ENCODE measurements around the gene UTP14C.

The UTP14C gene

DNA sequence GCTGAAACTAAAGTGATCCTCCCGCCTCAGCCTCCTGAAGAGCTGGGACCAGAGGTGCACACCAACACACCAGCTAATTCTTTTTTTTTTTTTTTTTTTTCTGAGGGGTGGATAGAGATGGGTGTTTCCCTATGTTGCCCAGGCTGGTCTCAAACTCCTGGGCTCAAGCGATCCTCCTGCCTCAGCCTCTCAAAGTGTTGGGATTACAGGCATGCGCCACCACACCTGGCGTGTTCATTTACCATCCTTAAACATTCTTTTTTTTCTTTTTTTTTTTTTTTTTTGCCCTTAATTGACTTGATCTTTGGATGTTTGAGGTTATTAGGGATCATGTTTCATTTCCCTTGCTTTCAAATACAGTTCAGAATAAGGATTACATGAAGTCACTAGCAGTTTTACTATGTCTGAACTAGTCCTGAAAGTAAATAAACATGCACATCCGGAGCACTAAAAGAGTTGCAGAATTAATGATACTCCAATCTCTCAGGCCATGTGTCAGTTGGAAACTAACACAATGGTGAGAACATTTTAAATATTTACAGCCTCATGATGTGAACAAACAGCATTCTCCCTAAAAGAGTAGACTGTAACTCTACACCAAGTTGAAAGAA is 10.2 kb downstream of the UTP14C start:
- no peak overlapping the region for H3K27ac ChIP-seq
- no peaks in the 10 kb centered on the region for H3K36me3 ChIP-seq
- no peaks in the 10 kb centered on the region for H3K9me3 ChIP-seq
- TF ChIP-seq, protein P1, sequence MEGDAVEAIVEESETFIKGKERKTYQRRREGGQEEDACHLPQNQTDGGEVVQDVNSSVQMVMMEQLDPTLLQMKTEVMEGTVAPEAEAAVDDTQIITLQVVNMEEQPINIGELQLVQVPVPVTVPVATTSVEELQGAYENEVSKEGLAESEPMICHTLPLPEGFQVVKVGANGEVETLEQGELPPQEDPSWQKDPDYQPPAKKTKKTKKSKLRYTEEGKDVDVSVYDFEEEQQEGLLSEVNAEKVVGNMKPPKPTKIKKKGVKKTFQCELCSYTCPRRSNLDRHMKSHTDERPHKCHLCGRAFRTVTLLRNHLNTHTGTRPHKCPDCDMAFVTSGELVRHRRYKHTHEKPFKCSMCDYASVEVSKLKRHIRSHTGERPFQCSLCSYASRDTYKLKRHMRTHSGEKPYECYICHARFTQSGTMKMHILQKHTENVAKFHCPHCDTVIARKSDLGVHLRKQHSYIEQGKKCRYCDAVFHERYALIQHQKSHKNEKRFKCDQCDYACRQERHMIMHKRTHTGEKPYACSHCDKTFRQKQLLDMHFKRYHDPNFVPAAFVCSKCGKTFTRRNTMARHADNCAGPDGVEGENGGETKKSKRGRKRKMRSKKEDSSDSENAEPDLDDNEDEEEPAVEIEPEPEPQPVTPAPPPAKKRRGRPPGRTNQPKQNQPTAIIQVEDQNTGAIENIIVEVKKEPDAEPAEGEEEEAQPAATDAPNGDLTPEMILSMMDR (IDR thresholded peaks at IDR 0.05) = no peak
- no peak overlapping the region for H3K4me3 ChIP-seq (ENCODE audit: low read depth in 1 of 2, low read length in 1 of 2)
- H3K27me3 ChIP-seq = no peaks in the 10 kb centered on the region
- H3K4me1 ChIP-seq (ENCODE audit: control insufficient read depth in 1 of 2, insufficient read depth in 1 of 2, low read depth in 1 of 2, low read length in 1 of 2) = no peaks in the 10 kb centered on the region

DNA sequence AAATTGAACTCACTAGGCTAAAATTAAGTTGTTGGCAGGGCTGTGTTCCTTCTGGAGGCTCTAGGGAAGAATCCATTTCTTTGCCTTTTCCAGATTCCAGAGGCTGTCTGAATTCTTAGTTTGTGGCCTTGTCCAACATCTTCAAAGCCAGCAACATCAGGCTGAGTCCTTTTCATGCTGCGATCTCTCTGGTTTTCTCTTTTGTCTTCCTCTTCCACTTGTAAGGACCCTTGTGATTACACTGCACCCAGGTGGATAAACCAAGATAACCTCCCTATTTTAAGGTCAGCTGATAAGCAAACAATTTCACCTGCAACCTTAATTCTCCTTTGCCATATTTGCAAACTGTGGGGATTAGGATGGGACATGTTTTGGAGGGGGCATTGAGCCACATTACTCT is 11.5 kb downstream of the UTP14C start:
- Histone ChIP-seq H3K9me3 (no peaks in the 10 kb centered on the region), H3K36me3 (no peaks in the 10 kb centered on the region), H3K4me3 (ENCODE audit: low read depth in 1 of 2, low read length in 1 of 2) (no peak overlapping the region), H3K27me3 (no peaks in the 10 kb centered on the region), H3K4me1 (ENCODE audit: control insufficient read depth in 1 of 2, insufficient read depth in 1 of 2, low read depth in 1 of 2, low read length in 1 of 2) (no peaks in the 10 kb centered on the region), H3K27ac (no peak overlapping the region)
- TF ChIP-seq, protein P1 (IDR thresholded peaks at IDR 0.05) = no peak

DNA sequence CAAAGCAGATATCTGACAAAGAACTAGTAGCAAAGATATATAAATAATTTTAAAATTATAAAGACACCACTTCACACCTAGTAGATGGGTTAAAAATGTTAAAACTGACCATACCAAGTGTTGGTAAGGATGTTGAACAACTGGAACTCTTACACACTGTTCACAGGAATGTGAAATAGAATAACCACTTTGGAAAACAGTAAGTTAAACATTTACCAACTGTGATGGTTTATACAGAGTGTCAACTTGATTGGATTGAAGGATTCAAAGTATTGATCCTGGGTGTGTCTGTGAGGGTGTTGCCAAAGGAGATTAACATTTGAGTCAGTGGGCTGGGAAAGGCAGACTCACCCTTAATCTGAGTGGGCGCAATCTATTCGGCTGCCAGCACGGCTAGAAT is 19.2 kb downstream of the UTP14C start:
- H3K27me3 ChIP-seq = no peaks in the 10 kb centered on the region
- H3K9me3 ChIP-seq = no peaks in the 10 kb centered on the region
- H3K4me1 ChIP-seq (ENCODE audit: control insufficient read depth in 1 of 2, insufficient read depth in 1 of 2, low read depth in 1 of 2, low read length in 1 of 2) = no peaks in the 10 kb centered on the region
- no peaks in the 10 kb centered on the region for H3K36me3 ChIP-seq
- TF ChIP-seq, protein P1 (IDR thresholded peaks at IDR 0.05) = no peak
- H3K27ac ChIP-seq = no peak overlapping the region
- H3K4me3 ChIP-seq (ENCODE audit: low read depth in 1 of 2, low read length in 1 of 2) = no peak overlapping the region

DNA sequence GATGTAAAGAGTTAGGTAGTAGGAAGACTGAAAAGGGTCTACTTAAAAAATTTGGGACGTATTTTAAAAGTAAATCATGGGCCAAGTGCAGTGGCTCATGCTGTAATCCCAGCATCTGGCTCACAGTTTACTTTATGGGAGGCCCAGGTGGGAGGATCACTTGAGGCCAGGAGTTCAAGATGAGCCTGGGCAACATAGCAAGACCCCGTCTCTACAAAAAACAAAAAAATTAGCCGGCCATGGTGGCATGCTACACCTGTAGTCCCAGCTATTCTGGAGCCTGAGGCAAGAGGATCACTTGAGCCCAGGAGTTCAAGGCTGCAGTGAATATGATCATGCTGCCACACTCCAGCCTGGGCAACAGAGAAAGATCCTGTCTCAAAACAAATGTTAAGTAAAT is 23.0 kb downstream of the UTP14C start:
- no peaks in the 10 kb centered on the region for H3K27me3 ChIP-seq
- TF ChIP-seq, protein P1 (IDR thresholded peaks at IDR 0.05) = no peak
- H3K36me3 ChIP-seq = no peaks in the 10 kb centered on the region
- no peaks in the 10 kb centered on the region for H3K4me1 ChIP-seq (ENCODE audit: control insufficient read depth in 1 of 2, insufficient read depth in 1 of 2, low read depth in 1 of 2, low read length in 1 of 2)
- no peak overlapping the region for H3K27ac ChIP-seq
- H3K9me3 ChIP-seq = no peaks in the 10 kb centered on the region
- H3K4me3 ChIP-seq (ENCODE audit: low read depth in 1 of 2, low read length in 1 of 2) = no peak overlapping the region

DNA sequence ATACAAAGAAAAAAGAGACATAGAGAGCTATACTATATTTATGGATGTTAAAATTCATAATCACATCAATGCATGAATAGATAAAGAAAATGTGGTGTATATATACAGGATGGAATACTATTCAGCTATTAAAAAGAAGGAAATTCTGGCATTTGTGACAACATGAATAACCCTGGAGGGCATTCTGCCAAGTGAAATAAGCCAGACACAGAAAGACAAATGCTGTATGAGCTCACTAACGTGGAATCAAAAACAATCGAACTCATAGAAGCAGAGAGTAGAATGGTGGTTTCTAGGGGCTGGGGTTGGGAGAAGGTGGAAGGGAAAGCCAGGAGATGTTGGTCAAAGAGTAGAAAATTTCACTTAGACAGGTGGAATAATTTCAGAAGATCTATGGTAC is 24.0 kb downstream of the UTP14C start:
- Histone ChIP-seq H3K4me1 (ENCODE audit: control insufficient read depth in 1 of 2, insufficient read depth in 1 of 2, low read depth in 1 of 2, low read length in 1 of 2) (no peaks in the 10 kb centered on the region), H3K4me3 (ENCODE audit: low read depth in 1 of 2, low read length in 1 of 2) (no peak overlapping the region), H3K27me3 (no peaks in the 10 kb centered on the region), H3K9me3 (no peaks in the 10 kb centered on the region), H3K27ac (no peak overlapping the region), H3K36me3 (no peaks in the 10 kb centered on the region)
- TF ChIP-seq, protein P1 (IDR thresholded peaks at IDR 0.05) = no peak

DNA sequence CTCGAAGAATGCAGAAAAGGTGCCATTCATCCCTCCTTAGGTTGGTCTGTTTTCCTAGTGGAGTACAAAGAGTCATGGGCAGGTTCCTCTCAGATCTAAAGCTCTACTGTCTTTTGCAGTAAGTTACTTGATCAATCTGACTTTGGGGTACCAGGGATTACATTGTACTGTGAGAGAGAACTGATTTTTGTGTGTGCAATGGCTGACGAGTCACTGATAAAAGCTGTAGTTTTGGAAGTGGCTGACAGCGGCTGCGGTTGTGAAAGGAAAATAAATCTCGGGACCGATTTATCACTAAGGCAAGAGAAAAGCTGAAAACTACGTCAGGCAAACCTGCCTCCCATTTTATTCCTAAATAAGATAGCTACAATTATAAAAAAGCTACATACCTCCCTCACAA is 26.9 kb downstream of the UTP14C start:
- TF ChIP-seq, protein P1 (IDR thresholded peaks at IDR 0.05) = no peak
- H3K4me1 ChIP-seq (ENCODE audit: control insufficient read depth in 1 of 2, insufficient read depth in 1 of 2, low read depth in 1 of 2, low read length in 1 of 2) = no peaks in the 10 kb centered on the region
- H3K27me3 ChIP-seq = no peaks in the 10 kb centered on the region
- no peak overlapping the region for H3K4me3 ChIP-seq (ENCODE audit: low read depth in 1 of 2, low read length in 1 of 2)
- H3K36me3 ChIP-seq = no peaks in the 10 kb centered on the region
- H3K27ac ChIP-seq = no peak overlapping the region
- no peaks in the 10 kb centered on the region for H3K9me3 ChIP-seq
